PC-9 (cell line): ENCODE data around the gene PPAT.

Experiments
- CTCF ChIP-seq: fragments of 200-600 bp; sonication (generic); conservative IDR thresholded peaks from 2 replicates; pipeline ENCODE4 v1.6.1; 2017; ENCODE audit warnings: mixed run types, antibody characterized with exemption, mild to moderate bottlenecking, moderate library complexity
- EZH2 ChIP-seq: fragments of 200-600 bp; sonication (generic); IDR thresholded peaks from 2 replicates; pipeline ENCODE4 v1.8.0; 2017; ENCODE audit warnings: antibody characterized with exemption, low read depth

DNA sequence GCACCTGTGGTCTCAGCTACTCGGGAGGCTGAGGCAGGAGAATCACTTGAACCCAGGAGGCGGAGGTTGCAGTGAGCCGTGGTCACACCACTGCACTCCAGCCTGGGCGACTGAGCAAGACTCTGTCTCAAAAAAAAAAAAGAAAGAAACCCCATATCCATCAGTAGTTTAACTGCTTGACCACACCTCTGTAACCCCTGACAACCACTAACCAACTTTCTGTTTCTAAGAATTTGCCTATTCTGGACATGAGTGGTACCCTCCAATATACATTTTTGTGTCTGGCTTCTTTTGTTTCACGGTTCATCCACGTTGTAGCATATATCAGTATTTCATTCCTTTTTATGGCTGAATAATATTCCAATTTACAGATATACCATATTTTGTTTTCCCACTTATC, 9.1 kb downstream of the PPAT start:
- TF ChIP-seq CTCF (no peak), EZH2 (no peak)
